Measurements from ENCODE around the gene MRPL49. TPM values are rescaled to one million over a fixed set of nuclear protein-coding genes. Genes with fewer than 3 reads are reported as not detected.

Gene MRPL49
- total and polyA plus RNA-seq, 2 of the 8 experiments (the other 6 are each of a cell fraction or from before 2014, with no cell fraction given), result 54.0 to 84.8 TPM

GRCh38 chr11:65083134-65083833 lies 38.8 kb upstream of the MRPL49 start:
- no peak for FAIRE-seq
- WGBS, 2 experiments (ENCODE audit: extremely low coverage in 1 of 2, insufficient coverage in 1 of 2, insufficient read length in 1 of 2, insufficient replicate concordance in 2 of 2, low coverage in 1 of 2, low lambda C conversion rate in 2 of 2, missing lambda C conversion rate in 1 of 2), result 9% methylated on average over 13 of the region's 13 CpGs; no CpG with 5 or more reads in 1 of the 2 experiments
- peaks cover 8% of the 10 kb centered on the region for H3K23me2 ChIP-seq (ENCODE audit: low read depth, low read length)
- ChIA-PET CTCF (ENCODE audit: partially characterized antibody) (interaction anchor here (0.7 to 1.7 kb wide), 9 partner anchors 15 to 234 kb away, joined by 3 to 5 read pairs (median 3); partner anchors contain the start of genes SAC3D1 and TM7SF2), POLR2A (ENCODE audit: partially characterized antibody) (interaction anchor here (0.8 to 21.6 kb wide), 26 partner anchors 8 to 198 kb away, joined by 3 to 230 read pairs (median 4); partner anchors contain the start of genes FAU, MRPL49, NAALADL1 and SAC3D1)
- H3K4me3 ChIP-seq (ENCODE audit: extremely low read depth in 1 of 4, insufficient read depth in 2 of 4, low read depth in 3 of 4, low read length in 4 of 4), result peak overlapping the region; percentile 92 to 99 (median 98)
- H4K5ac ChIP-seq (ENCODE audit: insufficient read length, low read depth, low read length), result peak overlapping the region; percentile 9
- 0 out of 2 replicates have a peak overlapping the region, but pooled peaks have one; percentile 36 for H2BK15ac ChIP-seq (ENCODE audit: low read length)
- H2AK5ac ChIP-seq (ENCODE audit: low read depth, low read length), result no peak overlapping the region
- peak overlapping the region; percentile 63 for H3K56ac ChIP-seq (replicated peaks; ENCODE audit: insufficient read length, low read depth, low read length)
- peaks cover 10 to 36% of the 10 kb centered on the region in 2 experiments for H3K79me2 ChIP-seq (ENCODE audit: control insufficient read depth in 1 of 2, insufficient read depth in 2 of 2, low read length in 2 of 2)
- H3K79me1 ChIP-seq (ENCODE audit: low read depth, low read length), result peaks cover 22% of the 10 kb centered on the region
- H3K18ac ChIP-seq (ENCODE audit: extremely low read depth, low read length), result 0 out of 2 replicates have a peak overlapping the region, but pooled peaks have one; percentile 0
- peak overlapping the region; percentile 22; the same call in 1 of the 2 replicates for H4K8ac ChIP-seq (ENCODE audit: extremely low read depth, insufficient read depth, low read length)
- H3K23ac ChIP-seq (ENCODE audit: insufficient read length), result no peak overlapping the region
- H4K91ac ChIP-seq (replicated peaks; ENCODE audit: insufficient read length, low read length), result no peak overlapping the region
- H2BK120ac ChIP-seq (replicated peaks; ENCODE audit: low read depth, low read length), result no peak overlapping the region
- 0 out of 2 replicates have a peak overlapping the region, but pooled peaks have one; percentile 17 for H2BK12ac ChIP-seq (ENCODE audit: low read depth, low read length)
- peaks cover 18 to 38% (median 31%) of the 10 kb centered on the region in 4 experiments for H3K36me3 ChIP-seq (ENCODE audit: control insufficient read depth in 2 of 4, insufficient read depth in 4 of 4, low read length in 3 of 4)
- peak overlapping the region; percentile 77 to 96 (median 87) for H3K9ac ChIP-seq (replicated peaks in 1 of 4; ENCODE audit: extremely low read depth in 1 of 4, low read depth in 3 of 4, low read length in 3 of 4)
- H3K4me2 ChIP-seq (ENCODE audit: insufficient read depth in 1 of 2, low read depth in 2 of 2, low read length in 2 of 2), result peak overlapping the region; percentile 81 to 98
- H4K20me1 ChIP-seq (replicated peaks in 1 of 2; ENCODE audit: control insufficient read depth in 1 of 2, insufficient read depth in 2 of 2, low read length in 2 of 2), result peaks cover 4% of the 10 kb centered on the region in 2 experiments
- H2BK5ac ChIP-seq (ENCODE audit: low read depth, low read length), result peak overlapping the region; percentile 78; the same call in 1 of the 2 replicates
- no peak overlapping the region for H3K4ac ChIP-seq (replicated peaks; ENCODE audit: insufficient read length, low read depth, low read length)
- no peaks in the 10 kb centered on the region for H3K27me3 ChIP-seq (replicated peaks in 1 of 4; ENCODE audit: control insufficient read depth in 3 of 4, extremely low read depth in 1 of 4, insufficient read depth in 3 of 4, low read length in 3 of 4)
- no peak overlapping the region for H2AFZ ChIP-seq (ENCODE audit: low read length)
- H3K9me3 ChIP-seq (ENCODE audit: insufficient read depth in 2 of 2, low read depth in 1 of 2, low read length in 1 of 2), result no peaks in the 10 kb centered on the region
- DNase-seq (ENCODE audit: low read depth in 1 of 2, low spot score in 2 of 2), result no peak
- peaks cover 0 to 9% (median 4%) of the 10 kb centered on the region in 4 experiments; a peak in 5 of 7 replicates for H3K4me1 ChIP-seq (replicated peaks in 1 of 4; ENCODE audit: control insufficient read depth in 3 of 4, insufficient read depth in 4 of 4, low read length in 3 of 4)
- no peak overlapping the region for H3K14ac ChIP-seq (ENCODE audit: insufficient read length)
- H3K27ac ChIP-seq (ENCODE audit: low read depth, low read length), result peak overlapping the region; percentile 94
- no peak overlapping the region for H2BK20ac ChIP-seq (ENCODE audit: low read length)
- no peak for TF ChIP-seq ZNF274 (IDR thresholded peaks at IDR 0.05; ENCODE audit: borderline replicate concordance, extremely low read depth, low read length)
- no peak for TF ChIP-seq POLR2AphosphoS5 (IDR thresholded peaks at IDR 0.05; ENCODE audit: low read depth, low read length)
- no peak for TF ChIP-seq TCF12 (IDR thresholded peaks at IDR 0.05; ENCODE audit: low read depth, low read length)
- no peak; a peak in 1 of 3 replicates for TF ChIP-seq POLR2A (IDR thresholded peaks at IDR 0.05; ENCODE audit: control extremely low read depth in 1 of 2, low read depth in 2 of 2, low read length in 2 of 2)
- TF ChIP-seq CBX5 (IDR thresholded peaks at IDR 0.05; ENCODE audit: low read depth, low read length), result no peak
- TF ChIP-seq CREB1 (IDR thresholded peaks at IDR 0.05), result no peak
- no peak for TF ChIP-seq CTCF (IDR thresholded peaks at IDR 0.05; ENCODE audit: control extremely low read depth in 1 of 3, insufficient read depth in 1 of 3, low read depth in 1 of 3, low read length in 3 of 3)
- TF ChIP-seq SAP30 (IDR thresholded peaks at IDR 0.05; ENCODE audit: insufficient read depth, insufficient replicate concordance, low read length), result no peak
- TF ChIP-seq SRF (IDR thresholded peaks at IDR 0.05; ENCODE audit: low read depth, low read length), result no peak

Data from H1 (cell line).